IMR-90 (cell line): ENCODE measurements around the gene PHF14. TPM values are rescaled to one million over a fixed set of nuclear protein-coding genes. Genes with fewer than 3 reads are reported as not detected.

Experiments used
- ATAC-seq: fragments of 200-7000 bp; cut with Tn5 transposase; 2 replicates; pipeline ENCODE4 v1.9.1; 2020; ENCODE audit warnings: low read depth, mild to moderate bottlenecking, moderate library complexity
- BruUV-seq: library from RNA; stranded (reverse); fragments of 400-500 nt; replicated peaks from 2 replicates; lab custom pipeline; 2021; lab: Mats Ljungman, UMichigan
- CTCF ChIA-PET: fragments of 300-600 bp; formaldehyde crosslinking; extraction: SDS; loops from one replicate; lab custom pipeline; 2021; ENCODE audit warnings: antibody characterized with exemption; lab: Yijun Ruan, JAX
- POLR2A ChIA-PET: fragments of 300-600 bp; sonication (Branson Sonifier 250); formaldehyde crosslinking; loops from one replicate; lab custom pipeline; 2022; ENCODE audit warnings: antibody characterized with exemption; ENCODE audit not compliant: unreplicated experiment; lab: Charles Lee
- DNase-seq: peaks from one replicate; pipeline ENCODE4 v3.0.0; 2013
- H2AFZ ChIP-seq: replicated peaks from 2 replicates; pipeline ENCODE3; 2013; ENCODE audit warnings: low read length, mild to moderate bottlenecking; ENCODE audit not compliant: poor library complexity
- H2AK5ac ChIP-seq: 2 replicates; pipeline ENCODE4 v1.6.1; 2013; ENCODE audit warnings: low read depth, low read length, inconsistent platforms
- H2AK9ac ChIP-seq: replicated peaks from 2 replicates; pipeline ENCODE3; 2013; ENCODE audit warnings: mild to moderate bottlenecking, low read depth, low read length, moderate library complexity; ENCODE audit not compliant: poor library complexity
- H2BK120ac ChIP-seq: 2 replicates; pipeline ENCODE4 v1.6.1; 2013; ENCODE audit warnings: low read depth, low read length, inconsistent platforms
- H2BK15ac ChIP-seq: 3 replicates; pipeline ENCODE4 v1.6.1; 2013; ENCODE audit warnings: low read depth, low read length, inconsistent platforms
- H2BK20ac ChIP-seq: 2 replicates; pipeline ENCODE4 v1.6.1; 2013; ENCODE audit warnings: low read depth, mild to moderate bottlenecking, inconsistent platforms, low read length, moderate library complexity
- H2BK5ac ChIP-seq: 2 replicates; pipeline ENCODE4 v1.6.1; 2013; ENCODE audit warnings: mild to moderate bottlenecking, low read depth, low read length, inconsistent platforms; ENCODE audit not compliant: poor library complexity, severe bottlenecking
- H3K14ac ChIP-seq: replicated peaks from 2 replicates; pipeline ENCODE4 v1.6.1; 2013; ENCODE audit warnings: low read depth, low read length, inconsistent platforms
- H3K18ac ChIP-seq: 2 replicates; pipeline ENCODE4 v1.6.1; 2013; ENCODE audit warnings: low read depth, low read length, control low read depth
- H3K23ac ChIP-seq: 2 replicates; pipeline ENCODE4 v1.6.1; 2013; ENCODE audit warnings: low read depth, low read length, inconsistent platforms
- H3K27ac ChIP-seq: 2 replicates; pipeline ENCODE4 v1.5.1; 2013; ENCODE audit warnings: mild to moderate bottlenecking, control low read depth, low read length; ENCODE audit not compliant: insufficient read depth
- H3K27me3 ChIP-seq: 2 replicates; pipeline ENCODE4 v1.6.1; 2013; ENCODE audit warnings: low read length; ENCODE audit not compliant: control insufficient read depth, insufficient read depth
- H3K36me3 ChIP-seq: 2 replicates; pipeline ENCODE4 v1.6.1; 2013; ENCODE audit warnings: low read length, mixed read lengths; ENCODE audit not compliant: control insufficient read depth, insufficient read depth
- H3K4ac ChIP-seq: 2 replicates; pipeline ENCODE4 v1.6.1; 2013; ENCODE audit warnings: low read depth, low read length, inconsistent platforms
- H3K4me1 ChIP-seq: 2 replicates; pipeline ENCODE4 v1.6.1; 2013; ENCODE audit warnings: low read length, mixed read lengths; ENCODE audit not compliant: control insufficient read depth, insufficient read depth
- H3K4me2 ChIP-seq: 2 replicates; pipeline ENCODE4 v1.6.1; 2013; ENCODE audit warnings: low read depth, mild to moderate bottlenecking, control low read depth, low read length, moderate library complexity
- H3K4me3 ChIP-seq: 2 replicates; pipeline ENCODE4 v1.5.1; 2013; ENCODE audit warnings: low read depth, mild to moderate bottlenecking, control low read depth, low read length, moderate library complexity; ENCODE audit not compliant: insufficient read depth
- H3K56ac ChIP-seq: 2 replicates; pipeline ENCODE4 v1.6.1; 2013; ENCODE audit warnings: low read length, inconsistent platforms; ENCODE audit not compliant: insufficient read depth; ENCODE audit errors: extremely low read depth
- H3K79me1 ChIP-seq, 2 experiments: 2 replicates each; pipeline ENCODE4 v1.6.1; 2013; ENCODE audit warnings: low read length in 2 of 2, inconsistent platforms in 1 of 2, low read depth in 1 of 2
- H3K9ac ChIP-seq: 2 replicates; pipeline ENCODE4 v1.6.1; 2013; ENCODE audit warnings: low read depth, low read length, control low read depth
- H3K9me1 ChIP-seq: 2 replicates; pipeline ENCODE4 v1.6.1; 2013; ENCODE audit warnings: low read length, inconsistent platforms; ENCODE audit not compliant: insufficient read depth
- H3K9me3 ChIP-seq: 2 replicates; pipeline ENCODE4 v1.6.1; 2013; ENCODE audit warnings: low read length; ENCODE audit not compliant: control insufficient read depth, insufficient read depth
- H4K20me1 ChIP-seq: 2 replicates; pipeline ENCODE4 v1.6.1; 2013; ENCODE audit warnings: low read length, inconsistent platforms; ENCODE audit not compliant: insufficient read depth
- H4K5ac ChIP-seq: 2 replicates; pipeline ENCODE4 v1.6.1; 2013; ENCODE audit warnings: mild to moderate bottlenecking, low read depth, low read length, control low read depth
- H4K8ac ChIP-seq, 2 experiments: 2 replicates each; pipeline ENCODE4 v1.6.1; 2013; ENCODE audit warnings: low read depth in 2 of 2, low read length in 2 of 2, control low read depth in 1 of 2, inconsistent platforms in 1 of 2
- H4K91ac ChIP-seq: 2 replicates; pipeline ENCODE4 v1.6.1; 2013; ENCODE audit warnings: low read depth, low read length, inconsistent platforms; ENCODE audit not compliant: insufficient read depth
- BHLHE40 ChIP-seq: fragments of 150-350 bp; IDR thresholded peaks from 2 replicates; pipeline ENCODE4 v1.6.1; 2016; ENCODE audit warnings: mild to moderate bottlenecking, low read depth, low read length
- CEBPB ChIP-seq: IDR thresholded peaks from 2 replicates; pipeline ENCODE4 v1.6.1; 2012; ENCODE audit warnings: low read depth, low read length, improper control_type of control experiment
- CHD1 ChIP-seq: IDR thresholded peaks from 2 replicates; pipeline ENCODE4 v1.6.1; 2012; ENCODE audit warnings: low read depth, low read length, improper control_type of control experiment
- CTCF ChIP-seq: conservative IDR thresholded peaks from 2 replicates; pipeline ENCODE4 v1.5.1; 2012; ENCODE audit warnings: mild to moderate bottlenecking, low read depth, low read length, improper control_type of control experiment
- FOS ChIP-seq: fragments of 150-350 bp; IDR thresholded peaks from 2 replicates; pipeline ENCODE4 v1.6.1; 2016; ENCODE audit warnings: low read depth, low read length
- MAFK ChIP-seq: IDR thresholded peaks from 2 replicates; pipeline ENCODE4 v1.6.1; 2012; ENCODE audit warnings: low read depth, low read length, improper control_type of control experiment
- MAZ ChIP-seq: IDR thresholded peaks from 2 replicates; pipeline ENCODE4 v1.6.1; 2012; ENCODE audit warnings: low read depth, mild to moderate bottlenecking, low read length, improper control_type of control experiment, moderate library complexity, borderline replicate concordance
- MXI1 ChIP-seq: IDR thresholded peaks from 2 replicates; pipeline ENCODE4 v1.6.1; 2012; ENCODE audit warnings: low read depth, mild to moderate bottlenecking, low read length, moderate library complexity, borderline replicate concordance
- NFE2L2 ChIP-seq: fragments of 150-350 bp; IDR thresholded peaks from 2 replicates; pipeline ENCODE4 v1.6.1; 2016; ENCODE audit warnings: low read depth, mild to moderate bottlenecking, low read length
- POLR2A ChIP-seq: IDR thresholded peaks from 2 replicates; pipeline ENCODE4 v1.6.1; 2012; ENCODE audit warnings: mild to moderate bottlenecking, low read depth, low read length
- RAD21 ChIP-seq: IDR thresholded peaks from 2 replicates; pipeline ENCODE4 v1.6.1; 2012; ENCODE audit warnings: low read length, improper control_type of control experiment
- RCOR1 ChIP-seq: IDR thresholded peaks from 2 replicates; pipeline ENCODE4 v1.6.1; 2012; ENCODE audit warnings: mild to moderate bottlenecking, low read length, improper control_type of control experiment; ENCODE audit not compliant: insufficient replicate concordance
- RFX5 ChIP-seq: IDR thresholded peaks from 2 replicates; pipeline ENCODE4 v1.8.0; 2012; ENCODE audit warnings: low read depth, mild to moderate bottlenecking, low read length, moderate library complexity
- SMC3 ChIP-seq: fragments of 150-350 bp; IDR thresholded peaks from 2 replicates; pipeline ENCODE4 v1.6.1; 2016; ENCODE audit warnings: low read depth, mild to moderate bottlenecking, antibody characterized with exemption, low read length, moderate library complexity
- USF2 ChIP-seq: fragments of 150-350 bp; IDR thresholded peaks from 2 replicates; pipeline ENCODE4 v1.6.1; 2017; ENCODE audit warnings: mild to moderate bottlenecking, antibody characterized with exemption, low read length, low read depth
- WGBS, 2 experiments: methylation state at CpG; one replicate each; pipeline versions ENCODE4 v1.1.5 to v1.1.7; 2013; ENCODE audit warnings: missing lambda C conversion rate in 2 of 2; ENCODE audit not compliant: insufficient read length in 1 of 2; ENCODE audit errors: extremely low coverage in 2 of 2; 5-methylcytosine and 5-hydroxymethylcytosine counted together
- dilution Hi-C: fragments of 300-500 bp; cut with HindIII; formaldehyde crosslinking; loops from one replicate; pipeline ENCODE4 v1.14.3; 2018; ENCODE audit warnings: low sequenced_read_pairs; ENCODE audit not compliant: unreplicated experiment
- in situ Hi-C: fragments of 300-500 bp; cut with MboI; formaldehyde crosslinking; loops from 3 replicates; pipeline ENCODE4 v1.14.3; 2019; ENCODE audit warnings: low sequenced_read_pairs, inconsistent platforms, mixed read lengths
- intact Hi-C: fragments of 100-400 bp; cut with micrococcal nuclease; formaldehyde crosslinking; loops from 2 replicates; pipeline ENCODE4 v1.10.0; 2022
- polyA plus RNA-seq, 3 experiments: library from polyadenylated mRNA; depleted of rRNA; stranded (reverse); fragments of >200 nt; gene quantifications; 2 replicates each; pipeline ENCODE4 v1.2.3, GENCODE V29; 2012; ENCODE audit warnings: low replicate concordance in 1 of 3
- total RNA-seq: library from RNA; depleted of rRNA; stranded (reverse); fragments of >200 nt; gene quantifications from 2 replicates; pipeline ENCODE4 v1.2.3, GENCODE V29; 2012
- TF ChIP-seq, protein P1 (sequence below): fragments of 150-350 bp; IDR thresholded peaks from 2 replicates; pipeline ENCODE4 v1.6.1; 2016; ENCODE audit warnings: low read depth, mild to moderate bottlenecking, low read length, moderate library complexity, borderline replicate concordance

Gene PHF14
- total and polyA plus RNA-seq, 2 of the 4 experiments (the other 2 are of a cell fraction) = 8.7 to 17.2 TPM

DNA sequence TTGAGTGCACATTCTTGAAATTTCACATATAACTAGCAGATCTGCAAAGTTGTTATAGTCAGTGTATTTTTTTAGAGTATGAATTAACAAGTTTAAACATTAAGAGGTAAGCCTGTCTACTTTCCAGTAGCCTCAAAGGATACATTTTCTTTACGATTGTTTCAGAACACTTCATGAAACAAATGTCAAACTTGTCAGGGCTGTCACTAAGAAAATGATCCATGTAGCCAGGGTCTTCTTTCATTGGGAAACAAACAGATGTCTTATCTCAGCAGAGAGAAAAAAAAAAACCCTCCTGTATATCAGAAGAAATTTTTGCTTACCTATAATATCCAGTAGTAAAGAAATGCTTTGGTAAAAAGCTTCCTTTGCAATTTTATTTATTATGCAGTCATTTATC, 192.4 kb downstream of the PHF14 start:
- Histone ChIP-seq H3K9me1 (no peaks in the 10 kb centered on the region), H3K18ac (no peak overlapping the region), H2AK9ac (no peak overlapping the region), H4K5ac (no peak overlapping the region), H4K8ac (no peak overlapping the region), H3K4ac (no peak overlapping the region), H3K4me1 (no peaks in the 10 kb centered on the region), H3K4me2 (no peak overlapping the region), H3K36me3 (no peaks in the 10 kb centered on the region), H2AFZ (no peak overlapping the region), H4K91ac (no peak overlapping the region), H3K23ac (no peak overlapping the region), H4K20me1 (no peaks in the 10 kb centered on the region), H3K9ac (no peak overlapping the region), H3K79me1 (no peaks in the 10 kb centered on the region), H3K27ac (no peak overlapping the region), H3K4me3 (no peak overlapping the region), H2BK20ac (no peak overlapping the region), H2BK5ac (no peak overlapping the region), H3K9me3 (no peaks in the 10 kb centered on the region), H2AK5ac (no peak overlapping the region), H3K27me3 (no peaks in the 10 kb centered on the region), H2BK15ac (no peak overlapping the region), H2BK120ac (no peak overlapping the region), H3K56ac (no peak overlapping the region), H3K14ac (no peak overlapping the region)
- CTCF ChIA-PET = no interaction called here
- no TSS peak for BruUV-seq
- no CpG with 5 or more reads among the region's 1 CpG for WGBS, 2 experiments
- TF ChIP-seq NFE2L2 (no peak), BHLHE40 (no peak), SMC3 (no peak), RCOR1 (no peak), MAZ (no peak), MAFK (no peak), USF2 (no peak), CTCF (no peak), MXI1 (no peak), RFX5 (no peak), CHD1 (no peak), FOS (no peak), CEBPB (no peak), RAD21 (no peak), POLR2A (no peak)
- TF ChIP-seq, protein P1, sequence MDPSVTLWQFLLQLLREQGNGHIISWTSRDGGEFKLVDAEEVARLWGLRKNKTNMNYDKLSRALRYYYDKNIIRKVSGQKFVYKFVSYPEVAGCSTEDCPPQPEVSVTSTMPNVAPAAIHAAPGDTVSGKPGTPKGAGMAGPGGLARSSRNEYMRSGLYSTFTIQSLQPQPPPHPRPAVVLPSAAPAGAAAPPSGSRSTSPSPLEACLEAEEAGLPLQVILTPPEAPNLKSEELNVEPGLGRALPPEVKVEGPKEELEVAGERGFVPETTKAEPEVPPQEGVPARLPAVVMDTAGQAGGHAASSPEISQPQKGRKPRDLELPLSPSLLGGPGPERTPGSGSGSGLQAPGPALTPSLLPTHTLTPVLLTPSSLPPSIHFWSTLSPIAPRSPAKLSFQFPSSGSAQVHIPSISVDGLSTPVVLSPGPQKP = no peak
- in situ Hi-C loops = no loop called here
- POLR2A ChIA-PET = no interaction called here
- ATAC-seq (no peak), DNase-seq (no peak)
- intact Hi-C loops = no loop called here
- dilution Hi-C loops = no loop called here
